ENCODE measurements around the gene NLRC3.

- TF ChIP-seq CEBPB (IDR thresholded peaks at IDR 0.05) = no peak
- no peak for TF ChIP-seq TCF12 (IDR thresholded peaks at IDR 0.05; ENCODE audit: low read depth)
- TF ChIP-seq EP300 (IDR thresholded peaks at IDR 0.05; ENCODE audit: borderline replicate concordance) = no peak
- no peak for TF ChIP-seq REST (IDR thresholded peaks at IDR 0.05; ENCODE audit: low read depth)
- no peak for TF ChIP-seq TAF1 (IDR thresholded peaks at IDR 0.05; ENCODE audit: low read depth)
- TF ChIP-seq RAD21 (IDR thresholded peaks at IDR 0.05; ENCODE audit: low read depth) = no peak
- no peak for TF ChIP-seq TEAD4 (IDR thresholded peaks at IDR 0.05)
- TF ChIP-seq YY1 (IDR thresholded peaks at IDR 0.05; ENCODE audit: low read depth) = no peak
- TF ChIP-seq EGR1 (IDR thresholded peaks at IDR 0.05) = no peak
- no peak for TF ChIP-seq MAX (IDR thresholded peaks at IDR 0.05)
- TF ChIP-seq FOXM1 (IDR thresholded peaks at IDR 0.05; ENCODE audit: borderline replicate concordance, low read depth) = no peak
- no peak for TF ChIP-seq CREB1 (IDR thresholded peaks at IDR 0.05; ENCODE audit: low read depth)
- TF ChIP-seq, protein P1, sequence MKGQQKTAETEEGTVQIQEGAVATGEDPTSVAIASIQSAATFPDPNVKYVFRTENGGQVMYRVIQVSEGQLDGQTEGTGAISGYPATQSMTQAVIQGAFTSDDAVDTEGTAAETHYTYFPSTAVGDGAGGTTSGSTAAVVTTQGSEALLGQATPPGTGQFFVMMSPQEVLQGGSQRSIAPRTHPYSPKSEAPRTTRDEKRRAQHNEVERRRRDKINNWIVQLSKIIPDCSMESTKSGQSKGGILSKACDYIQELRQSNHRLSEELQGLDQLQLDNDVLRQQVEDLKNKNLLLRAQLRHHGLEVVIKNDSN (IDR thresholded peaks at IDR 0.05) = no peak
- no peak for TF ChIP-seq NFIC (IDR thresholded peaks at IDR 0.05)
These were observed 68.5 kb downstream of the NLRC3 start for GRCh38 chr16:3508736-3509135.
